ENCODE results near the gene HDAC9.

The HDAC9 gene

DNA sequence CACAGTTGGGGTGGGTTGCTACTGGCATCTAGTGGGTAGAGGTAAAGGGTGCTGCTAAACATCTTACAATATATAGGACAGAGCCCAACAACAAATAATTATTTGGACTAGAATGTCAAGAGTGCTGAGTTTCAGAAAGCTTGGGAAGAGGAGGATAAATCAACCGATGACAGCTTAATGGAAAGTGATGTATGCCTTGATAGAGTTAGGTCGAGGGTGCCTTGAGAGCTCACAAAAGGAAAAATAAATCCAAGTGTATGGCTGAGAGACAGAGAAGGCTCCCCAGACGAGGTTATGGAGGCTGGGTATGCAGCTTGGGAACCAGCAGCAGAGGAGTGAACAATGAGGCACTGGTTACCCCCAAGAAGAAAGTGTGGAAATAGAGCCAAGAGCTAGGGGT, 211.1 kb downstream of the HDAC9 start:
- H3K9me3 ChIP-seq, result no peaks in the 10 kb centered on the region
- TF ChIP-seq, protein P1, sequence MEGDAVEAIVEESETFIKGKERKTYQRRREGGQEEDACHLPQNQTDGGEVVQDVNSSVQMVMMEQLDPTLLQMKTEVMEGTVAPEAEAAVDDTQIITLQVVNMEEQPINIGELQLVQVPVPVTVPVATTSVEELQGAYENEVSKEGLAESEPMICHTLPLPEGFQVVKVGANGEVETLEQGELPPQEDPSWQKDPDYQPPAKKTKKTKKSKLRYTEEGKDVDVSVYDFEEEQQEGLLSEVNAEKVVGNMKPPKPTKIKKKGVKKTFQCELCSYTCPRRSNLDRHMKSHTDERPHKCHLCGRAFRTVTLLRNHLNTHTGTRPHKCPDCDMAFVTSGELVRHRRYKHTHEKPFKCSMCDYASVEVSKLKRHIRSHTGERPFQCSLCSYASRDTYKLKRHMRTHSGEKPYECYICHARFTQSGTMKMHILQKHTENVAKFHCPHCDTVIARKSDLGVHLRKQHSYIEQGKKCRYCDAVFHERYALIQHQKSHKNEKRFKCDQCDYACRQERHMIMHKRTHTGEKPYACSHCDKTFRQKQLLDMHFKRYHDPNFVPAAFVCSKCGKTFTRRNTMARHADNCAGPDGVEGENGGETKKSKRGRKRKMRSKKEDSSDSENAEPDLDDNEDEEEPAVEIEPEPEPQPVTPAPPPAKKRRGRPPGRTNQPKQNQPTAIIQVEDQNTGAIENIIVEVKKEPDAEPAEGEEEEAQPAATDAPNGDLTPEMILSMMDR (IDR thresholded peaks at IDR 0.05), result no peak
- H3K4me1 ChIP-seq, result peaks cover 0 to 8% (median 4%) of the 10 kb centered on the region in 4 donors
- intact Hi-C loops (cut with DNase I; ENCODE audit: low total_unique reads), result no loop called here
- H3K27me3 ChIP-seq, result no peaks in the 10 kb centered on the region
- H3K36me3 ChIP-seq, result no peaks in the 10 kb centered on the region
- no peak overlapping the region for H3K4me3 ChIP-seq
- no peak for DNase-seq
- no peak overlapping the region for H3K27ac ChIP-seq

DNA sequence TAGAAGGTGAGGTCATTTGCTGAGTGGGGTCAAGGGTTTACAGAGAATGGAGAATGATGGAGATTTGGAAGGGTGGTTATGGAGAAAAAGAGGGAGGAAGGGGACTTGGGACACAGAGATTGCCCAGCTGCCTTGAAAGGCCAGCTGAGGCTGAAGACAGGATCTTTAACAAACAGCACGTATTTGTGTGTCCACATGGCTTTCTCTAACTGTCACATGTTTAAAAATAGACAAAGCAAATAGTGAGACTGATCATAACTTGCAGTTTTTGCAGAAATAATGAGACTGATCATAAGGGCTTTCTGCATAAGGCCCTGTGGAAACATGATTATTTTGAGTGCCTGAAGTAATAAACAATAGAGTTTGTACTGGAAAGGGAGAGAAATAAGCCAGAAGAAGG, 212.7 kb downstream of the HDAC9 start:
- Histone ChIP-seq H3K36me3 (no peaks in the 10 kb centered on the region), H3K4me1 (peaks cover 0 to 8% (median 4%) of the 10 kb centered on the region in 4 donors), H3K27me3 (no peaks in the 10 kb centered on the region), H3K27ac (no peak overlapping the region), H3K4me3 (no peak overlapping the region), H3K9me3 (no peaks in the 10 kb centered on the region)
- TF ChIP-seq, protein P1 (IDR thresholded peaks at IDR 0.05), result no peak
- no peak for DNase-seq
- intact Hi-C loops (cut with DNase I; ENCODE audit: low total_unique reads), result no loop called here

DNA sequence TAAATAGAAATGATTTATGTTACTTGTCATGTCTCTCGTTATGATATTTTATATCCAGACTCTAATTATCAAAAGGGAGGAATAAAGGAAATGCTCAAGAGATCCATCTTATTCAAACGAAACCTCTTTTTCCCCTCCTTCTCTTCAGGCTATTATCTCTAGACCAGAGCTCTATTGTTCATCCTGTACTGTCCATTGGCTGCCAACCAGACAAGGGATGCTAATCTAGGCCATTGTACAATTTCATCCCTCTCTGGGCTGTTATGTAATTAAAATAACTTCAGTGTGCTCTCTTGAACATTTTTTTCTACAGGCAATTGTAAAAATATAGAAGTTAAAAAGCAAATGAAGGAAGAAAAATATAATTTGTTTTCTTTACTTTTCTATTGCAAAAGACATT, 220.4 kb downstream of the HDAC9 start:
- Histone ChIP-seq H3K27ac (no peak overlapping the region), H3K4me3 (no peak overlapping the region), H3K4me1 (no peaks in the 10 kb centered on the region), H3K27me3 (no peaks in the 10 kb centered on the region), H3K36me3 (no peaks in the 10 kb centered on the region), H3K9me3 (no peaks in the 10 kb centered on the region)
- intact Hi-C loops (cut with DNase I; ENCODE audit: low total_unique reads), result no loop called here
- TF ChIP-seq, protein P1 (IDR thresholded peaks at IDR 0.05), result no peak
- DNase-seq, result no peak

DNA sequence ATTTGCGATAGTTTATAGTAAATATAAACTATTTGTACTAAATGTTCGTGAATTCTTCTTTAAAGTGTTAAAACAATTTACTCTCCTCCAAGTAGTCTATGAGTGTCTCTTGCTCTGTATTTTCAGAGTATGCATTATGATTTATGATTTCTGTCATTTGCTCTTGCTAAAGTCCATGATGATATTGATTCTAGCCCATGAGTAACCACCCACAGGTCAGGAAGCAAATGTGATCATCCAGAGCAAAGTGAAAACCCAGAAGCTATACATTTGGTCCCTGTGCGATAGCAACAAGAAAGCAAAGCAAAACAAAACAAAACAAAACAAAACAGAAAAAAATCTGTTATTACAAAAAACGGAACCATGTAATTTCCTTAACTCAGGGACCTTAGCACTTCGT, 225.9 kb downstream of the HDAC9 start:
- intact Hi-C loops (cut with DNase I; ENCODE audit: low total_unique reads), result no loop called here
- H3K4me1 ChIP-seq, result no peaks in the 10 kb centered on the region
- H3K27ac ChIP-seq, result no peak overlapping the region
- DNase-seq, result no peak
- TF ChIP-seq, protein P1 (IDR thresholded peaks at IDR 0.05), result no peak
- H3K9me3 ChIP-seq, result no peaks in the 10 kb centered on the region
- no peaks in the 10 kb centered on the region for H3K27me3 ChIP-seq
- H3K4me3 ChIP-seq, result no peak overlapping the region
- H3K36me3 ChIP-seq, result no peaks in the 10 kb centered on the region

DNA sequence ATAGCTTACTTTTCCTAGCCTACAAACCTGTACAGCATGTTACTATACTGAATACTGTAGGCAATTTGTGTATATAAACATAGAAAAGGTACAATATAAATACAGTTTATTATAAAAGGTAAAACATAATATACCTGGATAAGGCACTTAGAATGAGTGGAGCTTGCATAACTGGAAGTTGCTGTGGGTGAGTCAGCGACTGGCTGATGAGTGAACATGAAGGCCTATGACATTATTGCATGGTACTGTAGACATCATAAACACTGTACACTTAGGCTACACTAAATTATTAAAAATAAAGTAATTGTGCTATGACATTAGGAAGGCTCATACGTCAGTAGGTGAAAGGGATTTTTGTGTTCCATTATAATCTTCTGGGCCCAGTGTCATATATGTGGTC, 228.8 kb downstream of the HDAC9 start:
- no peaks in the 10 kb centered on the region for H3K9me3 ChIP-seq
- DNase-seq, result no peak
- no peak overlapping the region for H3K4me3 ChIP-seq
- TF ChIP-seq, protein P1 (IDR thresholded peaks at IDR 0.05), result no peak
- intact Hi-C loops (cut with DNase I; ENCODE audit: low total_unique reads), result no loop called here
- H3K27me3 ChIP-seq, result no peaks in the 10 kb centered on the region
- no peaks in the 10 kb centered on the region for H3K4me1 ChIP-seq
- no peaks in the 10 kb centered on the region for H3K36me3 ChIP-seq
- H3K27ac ChIP-seq, result no peak overlapping the region
